HPDE6-E6E7 (cell line): ENCODE results near the gene PRDX5.

Experiments
- DNase-seq: peaks from one replicate; pipeline ENCODE4 v3.0.0; 2011; ENCODE audit warnings: missing footprints; ENCODE audit errors: extremely low spot score

Gene PRDX5

DNA sequence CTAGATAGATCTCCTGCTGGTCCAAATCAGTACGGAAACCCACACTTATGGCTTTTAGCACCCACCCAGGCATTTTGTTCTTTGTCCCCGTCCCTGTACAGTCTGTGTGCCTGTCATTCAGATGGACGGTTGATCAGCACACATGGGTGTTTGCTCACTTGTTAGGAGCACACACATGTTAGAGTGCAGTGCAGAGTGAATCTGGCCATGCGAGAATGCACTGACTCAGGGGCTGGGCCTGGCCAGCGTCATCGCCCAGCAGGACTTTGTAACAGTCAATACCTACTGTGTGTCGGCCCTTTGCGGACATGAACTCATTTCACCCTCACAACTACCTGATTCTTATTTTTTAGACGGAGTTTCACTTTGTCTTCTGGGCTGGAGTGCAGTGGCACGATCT lies 44.4 kb downstream of the PRDX5 start:
- DNase-seq, result no peak

DNA sequence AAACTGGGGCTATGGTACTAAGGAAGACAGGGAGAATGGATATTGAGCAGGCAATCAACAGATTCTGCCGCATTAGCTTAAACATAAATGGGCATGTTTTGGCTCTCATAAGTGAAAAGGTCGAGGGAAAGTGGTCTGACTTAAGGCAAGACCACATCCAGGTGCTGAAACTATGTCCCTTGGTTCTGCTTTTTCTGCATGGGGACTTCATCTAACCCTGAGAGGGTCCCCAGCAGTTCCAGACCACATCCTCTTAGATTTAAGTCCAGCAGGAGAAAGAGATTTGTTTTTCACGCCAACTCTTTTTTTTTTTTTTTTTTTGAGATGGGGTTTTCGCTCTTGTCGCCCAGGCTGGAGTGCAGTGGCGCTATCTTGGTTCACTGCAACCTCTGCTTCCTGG lies 46.5 kb downstream of the PRDX5 start:
- DNase-seq, result no peak

DNA sequence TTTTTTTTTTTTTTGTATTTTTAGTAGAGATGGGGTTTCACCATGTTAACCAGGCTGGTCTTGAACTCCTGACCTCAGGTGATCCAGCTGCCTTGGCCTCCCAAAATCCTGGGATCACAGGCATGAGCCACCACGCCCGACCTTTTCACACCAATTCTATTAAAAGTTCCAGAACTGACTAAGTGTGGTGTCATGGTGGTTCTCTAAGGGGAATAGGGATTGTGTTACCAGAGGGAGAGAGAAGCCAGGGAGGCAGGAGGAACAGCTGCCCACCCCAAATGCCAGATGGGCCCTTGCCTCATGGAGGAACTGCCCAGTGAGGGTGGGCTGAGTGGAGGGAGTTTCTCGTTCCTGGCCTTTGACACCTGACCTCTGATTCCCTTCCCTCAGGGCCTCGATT lies 47.0 kb downstream of the PRDX5 start:
- no peak for DNase-seq

DNA sequence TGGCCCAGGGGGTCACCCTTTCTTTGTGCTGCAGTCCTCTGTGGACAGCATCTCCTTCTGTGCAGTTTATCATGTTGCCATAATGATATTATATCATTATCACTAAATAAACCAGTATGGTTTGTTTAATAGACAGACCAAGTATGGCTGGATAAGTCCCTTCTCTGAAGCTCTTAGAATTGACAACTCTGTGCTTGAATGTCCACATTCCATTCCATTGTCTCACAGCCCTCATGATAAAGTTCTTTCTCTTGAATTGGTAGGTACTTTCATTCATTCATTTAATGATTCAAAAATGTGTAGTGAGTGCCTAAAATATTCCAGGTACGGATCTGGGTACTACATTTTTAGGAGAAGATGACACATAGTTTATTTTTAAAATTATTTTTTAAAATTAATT lies 48.8 kb downstream of the PRDX5 start:
- DNase-seq, result no peak

DNA sequence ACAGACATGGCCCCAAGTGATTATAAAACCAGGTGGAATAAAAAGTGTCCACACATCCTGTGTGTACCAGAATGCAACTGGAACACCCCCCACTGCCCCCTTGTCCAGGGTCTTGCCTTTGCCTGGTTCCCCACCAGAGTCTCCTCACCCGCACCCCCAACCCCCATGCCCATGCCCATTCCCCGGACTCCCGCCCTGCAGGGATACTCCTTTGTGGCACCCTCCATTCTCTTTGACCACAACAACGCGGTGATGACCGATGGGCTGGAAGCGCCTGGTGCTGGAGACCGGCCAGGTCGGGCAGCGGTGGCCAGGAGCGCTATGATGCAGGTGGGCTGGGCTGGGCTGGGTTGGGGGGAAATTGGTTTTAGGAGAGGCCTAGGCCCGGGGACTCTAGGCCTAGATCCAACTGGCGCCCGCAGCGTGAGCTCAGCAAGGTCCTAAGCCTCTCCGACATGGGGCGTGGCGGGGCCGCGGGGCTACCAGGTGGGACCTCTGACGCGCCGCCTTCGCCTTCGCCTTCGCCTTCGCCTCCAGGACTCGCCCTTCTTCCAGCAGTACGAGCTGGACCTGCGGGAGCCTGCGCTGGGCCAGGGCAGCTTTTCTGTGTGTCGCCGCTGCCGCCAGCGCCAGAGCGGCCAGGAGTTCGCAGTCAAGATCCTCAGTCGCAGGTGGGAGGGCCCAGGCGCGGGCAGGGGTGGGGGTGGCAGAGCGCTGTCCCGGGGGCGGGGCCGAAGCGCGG lies 50.2 kb downstream of the PRDX5 start:
- no peak for DNase-seq

DNA sequence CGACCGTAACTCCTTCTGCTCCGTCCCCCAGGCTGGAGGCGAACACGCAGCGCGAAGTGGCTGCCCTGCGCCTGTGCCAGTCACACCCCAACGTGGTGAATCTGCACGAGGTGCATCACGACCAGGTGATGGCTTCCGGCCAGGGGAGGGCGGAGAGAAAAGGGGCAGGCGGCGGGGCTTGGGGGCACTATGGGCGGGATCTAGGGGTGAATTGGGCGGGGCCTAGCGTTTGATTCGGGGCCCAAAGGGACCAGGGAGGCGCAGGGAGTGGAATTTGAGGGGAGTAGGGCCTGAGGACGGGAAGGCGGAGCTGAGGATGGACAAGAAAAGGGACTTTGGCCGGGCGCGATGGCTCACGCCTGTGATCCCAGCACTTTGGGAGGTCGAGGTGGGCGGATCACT lies 50.8 kb downstream of the PRDX5 start:
- DNase-seq, result no peak

DNA sequence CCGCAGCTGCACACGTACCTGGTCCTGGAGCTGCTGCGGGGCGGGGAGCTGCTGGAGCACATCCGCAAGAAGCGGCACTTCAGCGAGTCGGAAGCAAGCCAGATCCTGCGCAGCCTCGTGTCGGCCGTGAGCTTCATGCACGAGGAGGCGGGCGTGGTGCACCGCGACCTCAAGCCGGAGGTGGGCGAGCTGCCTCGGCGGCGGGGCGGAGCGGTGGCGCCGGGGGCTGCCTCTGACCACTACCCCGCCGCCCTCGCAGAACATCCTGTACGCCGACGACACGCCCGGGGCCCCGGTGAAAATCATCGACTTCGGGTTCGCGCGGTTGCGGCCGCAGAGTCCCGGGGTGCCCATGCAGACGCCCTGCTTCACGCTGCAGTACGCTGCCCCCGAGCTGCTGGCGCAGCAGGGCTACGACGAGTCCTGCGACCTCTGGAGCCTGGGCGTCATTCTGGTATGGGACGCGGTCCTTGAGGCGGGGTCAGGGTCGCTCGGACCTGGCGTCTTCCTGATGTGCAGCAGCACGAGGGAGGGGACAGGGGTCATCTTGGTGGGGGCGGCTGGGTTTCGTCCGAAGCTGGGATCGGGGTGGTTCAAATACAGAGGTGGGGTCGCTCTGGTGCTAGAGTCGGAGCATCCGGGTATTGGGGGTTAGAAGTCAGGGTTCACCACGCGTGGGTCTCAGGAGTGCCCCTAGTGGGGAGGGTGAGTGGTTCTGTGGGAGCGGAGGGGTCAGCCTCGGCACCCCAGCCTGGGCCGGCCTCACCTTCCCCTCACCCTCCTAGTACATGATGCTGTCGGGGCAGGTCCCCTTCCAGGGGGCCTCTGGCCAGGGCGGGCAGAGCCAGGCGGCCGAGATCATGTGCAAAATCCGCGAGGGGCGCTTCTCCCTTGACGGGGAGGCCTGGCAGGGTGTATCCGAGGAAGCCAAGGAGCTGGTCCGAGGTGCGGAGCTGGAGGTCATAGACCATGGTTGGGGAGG lies 51.8 kb downstream of the PRDX5 start:
- no peak for DNase-seq

- no peak for DNase-seq
Measured at GRCh38 chr11:64371201-64371600, 53.3 kb downstream of the PRDX5 start.
